Astrocyte (in vitro differentiated cells and primary cell): Measurements from ENCODE around the gene MBNL3. TPM values are rescaled to one million over a fixed set of nuclear protein-coding genes. Genes with fewer than 3 reads are reported as not detected.

Source experiments
- DNase-seq: peaks from one replicate; pipeline ENCODE4 v3.0.0-alpha.2; 2010; ENCODE audit warnings: low read depth
- FAIRE-seq: peaks from 2 replicates; lab custom pipeline; 2011; peaks lifted over from hg19 to GRCh38; lab: Jason Lieb, UNC
- H2AFZ ChIP-seq: 2 replicates; pipeline ENCODE4 v1.6.0; 2012; ENCODE audit warnings: low read depth, low read length, inconsistent platforms
- H3K27ac ChIP-seq: 2 replicates; pipeline ENCODE4 v1.5.1; 2011; ENCODE audit warnings: low read depth, low read length, inconsistent platforms
- H3K27me3 ChIP-seq: 2 replicates; pipeline ENCODE4 v1.6.0; 2011; ENCODE audit warnings: low read length, inconsistent platforms; ENCODE audit not compliant: insufficient read depth
- H3K36me3 ChIP-seq: 2 replicates; pipeline ENCODE4 v1.5.1; 2011; ENCODE audit warnings: low read length, inconsistent platforms; ENCODE audit not compliant: insufficient read depth
- H3K4me1 ChIP-seq: 2 replicates; pipeline ENCODE4 v1.5.1; 2011; ENCODE audit warnings: low read length, inconsistent platforms; ENCODE audit not compliant: insufficient read depth
- H3K4me2 ChIP-seq: 2 replicates; pipeline ENCODE4 v1.6.0; 2012; ENCODE audit warnings: low read length, inconsistent platforms
- H3K4me3 ChIP-seq: 2 replicates; pipeline ENCODE4 v1.5.1; 2011; ENCODE audit warnings: low read depth, mild to moderate bottlenecking, low read length, inconsistent platforms; ENCODE audit not compliant: insufficient read depth
- H3K79me2 ChIP-seq: 2 replicates; pipeline ENCODE4 v1.6.0; 2012; ENCODE audit warnings: mild to moderate bottlenecking, low read length, inconsistent platforms; ENCODE audit not compliant: insufficient read depth
- H3K9ac ChIP-seq: 2 replicates; pipeline ENCODE4 v1.6.0; 2012; ENCODE audit warnings: mild to moderate bottlenecking, low read length, inconsistent platforms
- H3K9me3 ChIP-seq: 2 replicates; pipeline ENCODE4 v1.5.1; 2012; ENCODE audit warnings: low read depth, mild to moderate bottlenecking, low read length, inconsistent platforms; ENCODE audit not compliant: insufficient read depth
- H4K20me1 ChIP-seq: 2 replicates; pipeline ENCODE4 v1.6.0; 2012; ENCODE audit warnings: low read length, inconsistent platforms; ENCODE audit not compliant: insufficient read depth
- H3K27ac Mint-ChIP-seq: one replicate; pipeline ENCODE4 v1.8.0; 2021; ENCODE audit warnings: mild to moderate bottlenecking, mixed read lengths; ENCODE audit not compliant: unreplicated experiment
- H3K27me3 Mint-ChIP-seq: one replicate; pipeline ENCODE4 v1.8.0; 2021; ENCODE audit warnings: low read depth, mixed read lengths; ENCODE audit not compliant: unreplicated experiment
- H3K36me3 Mint-ChIP-seq: one replicate; pipeline ENCODE4 v1.8.0; 2021; ENCODE audit warnings: low read depth, mixed read lengths; ENCODE audit not compliant: unreplicated experiment
- H3K4me1 Mint-ChIP-seq: one replicate; pipeline ENCODE4 v1.8.0; 2021; ENCODE audit warnings: low read depth, mixed read lengths; ENCODE audit not compliant: unreplicated experiment
- H3K4me3 Mint-ChIP-seq: one replicate; pipeline ENCODE4 v1.8.0; 2021; ENCODE audit warnings: mild to moderate bottlenecking, moderate library complexity, mixed read lengths; ENCODE audit not compliant: unreplicated experiment
- H3K9me3 Mint-ChIP-seq: one replicate; pipeline ENCODE4 v1.8.0; 2021; ENCODE audit warnings: mild to moderate bottlenecking, mixed read lengths; ENCODE audit not compliant: unreplicated experiment
- EZH2 ChIP-seq: IDR thresholded peaks from 2 replicates; pipeline ENCODE4 v1.6.1; 2012; ENCODE audit warnings: mild to moderate bottlenecking, low read length, inconsistent platforms; ENCODE audit not compliant: insufficient read depth
- total RNA-seq: library from RNA; stranded (reverse); gene quantifications from 2 replicates; pipeline ENCODE4 v1.2.1, GENCODE V29; 2021
- TF ChIP-seq, protein P1 (sequence below): IDR thresholded peaks from 2 replicates; pipeline ENCODE4 v1.5.1; 2011; ENCODE audit warnings: low read depth, mild to moderate bottlenecking, inconsistent platforms, low read length, moderate library complexity; ENCODE audit not compliant: insufficient read depth

The MBNL3 gene
- total RNA-seq, 1 donor from 2014 or later, result 4.1 TPM

DNA sequence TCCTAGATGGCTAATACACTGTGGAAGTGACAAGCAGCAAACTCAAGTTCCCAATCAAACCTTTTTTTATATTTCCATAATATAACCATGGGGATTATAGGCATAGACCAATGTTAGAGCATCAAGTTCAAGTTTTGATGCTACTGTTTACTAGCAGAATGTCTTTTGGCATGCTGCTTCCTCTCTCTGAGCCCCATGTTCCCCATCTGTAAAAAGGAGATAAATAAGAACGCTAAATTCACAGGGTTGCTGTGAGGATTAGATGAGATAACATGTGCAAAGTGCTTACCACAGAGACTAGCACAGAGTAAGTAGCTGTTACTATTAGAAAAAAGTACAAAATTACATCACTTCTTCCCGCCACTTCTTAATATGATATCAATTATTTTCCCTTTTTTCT is 18.0 kb downstream of the MBNL3 start:
- no peaks in the 10 kb centered on the region for H3K27me3 ChIP-seq

DNA sequence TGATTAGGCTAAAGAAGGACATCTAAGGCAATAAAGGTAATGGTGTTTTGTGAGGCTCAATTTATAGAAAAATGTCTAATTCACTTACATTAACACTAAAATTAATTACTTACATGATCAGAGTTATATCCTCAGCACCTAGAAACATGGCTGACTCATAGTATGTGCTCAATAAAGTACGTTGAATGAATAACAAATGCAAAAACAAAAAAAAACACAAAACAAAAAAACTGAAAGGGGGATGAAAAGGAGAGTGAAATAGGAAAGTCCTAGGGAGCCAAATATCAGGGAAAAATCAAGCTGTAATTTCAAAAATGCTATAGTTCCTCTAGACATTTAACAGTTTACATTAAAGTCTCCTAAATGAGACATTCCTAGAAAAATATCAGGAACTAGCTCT is 18.7 kb downstream of the MBNL3 start:
- no peaks in the 10 kb centered on the region for H4K20me1 ChIP-seq
- FAIRE-seq (peak; percentile 65), DNase-seq (no peak)
- H3K27me3 Mint-ChIP-seq, result no peaks in the 10 kb centered on the region
- H3K9me3 Mint-ChIP-seq, result no peaks in the 10 kb centered on the region
- no peak overlapping the region for H3K27ac ChIP-seq
- no peak overlapping the region for H3K9ac ChIP-seq
- H3K27ac Mint-ChIP-seq, result no peak overlapping the region
- no peak overlapping the region for H2AFZ ChIP-seq
- no peak overlapping the region for H3K4me2 ChIP-seq
- H3K36me3 ChIP-seq, result no peaks in the 10 kb centered on the region
- no peaks in the 10 kb centered on the region for H3K4me1 ChIP-seq
- H3K4me3 Mint-ChIP-seq, result no peak overlapping the region
- H3K79me2 ChIP-seq, result no peaks in the 10 kb centered on the region
- H3K27me3 ChIP-seq, result no peaks in the 10 kb centered on the region
- no peaks in the 10 kb centered on the region for H3K4me1 Mint-ChIP-seq
- TF ChIP-seq, protein P1, sequence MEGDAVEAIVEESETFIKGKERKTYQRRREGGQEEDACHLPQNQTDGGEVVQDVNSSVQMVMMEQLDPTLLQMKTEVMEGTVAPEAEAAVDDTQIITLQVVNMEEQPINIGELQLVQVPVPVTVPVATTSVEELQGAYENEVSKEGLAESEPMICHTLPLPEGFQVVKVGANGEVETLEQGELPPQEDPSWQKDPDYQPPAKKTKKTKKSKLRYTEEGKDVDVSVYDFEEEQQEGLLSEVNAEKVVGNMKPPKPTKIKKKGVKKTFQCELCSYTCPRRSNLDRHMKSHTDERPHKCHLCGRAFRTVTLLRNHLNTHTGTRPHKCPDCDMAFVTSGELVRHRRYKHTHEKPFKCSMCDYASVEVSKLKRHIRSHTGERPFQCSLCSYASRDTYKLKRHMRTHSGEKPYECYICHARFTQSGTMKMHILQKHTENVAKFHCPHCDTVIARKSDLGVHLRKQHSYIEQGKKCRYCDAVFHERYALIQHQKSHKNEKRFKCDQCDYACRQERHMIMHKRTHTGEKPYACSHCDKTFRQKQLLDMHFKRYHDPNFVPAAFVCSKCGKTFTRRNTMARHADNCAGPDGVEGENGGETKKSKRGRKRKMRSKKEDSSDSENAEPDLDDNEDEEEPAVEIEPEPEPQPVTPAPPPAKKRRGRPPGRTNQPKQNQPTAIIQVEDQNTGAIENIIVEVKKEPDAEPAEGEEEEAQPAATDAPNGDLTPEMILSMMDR, result no peak
- no peak for TF ChIP-seq EZH2
- H3K36me3 Mint-ChIP-seq, result no peaks in the 10 kb centered on the region
- H3K4me3 ChIP-seq, result no peak overlapping the region
- no peaks in the 10 kb centered on the region for H3K9me3 ChIP-seq

More for the DNA sequence above, 18.0 kb downstream of the MBNL3 start:
- H3K27me3 Mint-ChIP-seq, result no peaks in the 10 kb centered on the region
- DNase-seq, result no peak
- H3K4me3 Mint-ChIP-seq, result no peak overlapping the region
- no peaks in the 10 kb centered on the region for H3K36me3 ChIP-seq
- H3K4me2 ChIP-seq, result no peak overlapping the region
- no peak for FAIRE-seq
- no peaks in the 10 kb centered on the region for H3K4me1 Mint-ChIP-seq
- no peak overlapping the region for H3K4me3 ChIP-seq
- no peak overlapping the region for H2AFZ ChIP-seq
- no peaks in the 10 kb centered on the region for H3K9me3 ChIP-seq
- no peaks in the 10 kb centered on the region for H3K36me3 Mint-ChIP-seq
- no peaks in the 10 kb centered on the region for H3K79me2 ChIP-seq
- no peaks in the 10 kb centered on the region for H4K20me1 ChIP-seq
- H3K9me3 Mint-ChIP-seq, result no peaks in the 10 kb centered on the region
- H3K9ac ChIP-seq, result no peak overlapping the region
- H3K4me1 ChIP-seq, result no peaks in the 10 kb centered on the region
- no peak overlapping the region for H3K27ac ChIP-seq
- no peak overlapping the region for H3K27ac Mint-ChIP-seq
- TF ChIP-seq EZH2, result no peak
- TF ChIP-seq, protein P1, result no peak

DNA sequence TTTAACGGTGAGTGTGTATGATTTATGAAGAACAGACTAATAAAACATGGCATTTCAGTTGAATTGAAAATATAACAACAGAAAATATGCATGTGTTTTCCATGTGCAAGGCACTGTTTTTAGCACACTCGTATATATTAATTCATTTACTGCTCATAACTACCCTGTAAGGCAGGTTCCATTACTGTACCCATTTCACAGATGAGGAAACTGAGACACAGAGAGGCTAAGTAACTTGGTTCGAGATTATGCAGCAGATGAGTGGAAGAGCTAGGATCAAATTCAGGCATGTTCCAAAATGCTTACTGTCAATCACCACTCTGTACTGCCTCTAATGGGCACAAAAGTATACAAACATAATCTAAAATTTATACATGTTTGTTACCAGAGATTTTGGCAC is 20.4 kb downstream of the MBNL3 start:
- H3K9me3 ChIP-seq, result no peaks in the 10 kb centered on the region

More for the DNA sequence above, 20.4 kb downstream of the MBNL3 start:
- DNase-seq (no peak), FAIRE-seq (no peak)
- Histone ChIP-seq H3K79me2 (no peaks in the 10 kb centered on the region), H3K36me3 (no peaks in the 10 kb centered on the region), H3K4me3 (no peak overlapping the region), H2AFZ (no peak overlapping the region), H3K9ac (no peak overlapping the region), H4K20me1 (no peaks in the 10 kb centered on the region), H3K27me3 (no peaks in the 10 kb centered on the region), H3K27ac (no peak overlapping the region), H3K4me2 (no peak overlapping the region), H3K4me1 (no peaks in the 10 kb centered on the region)
- Mint-ChIP-seq H3K9me3 (no peaks in the 10 kb centered on the region), H3K27ac (no peak overlapping the region), H3K36me3 (no peaks in the 10 kb centered on the region), H3K27me3 (no peaks in the 10 kb centered on the region), H3K4me3 (no peak overlapping the region), H3K4me1 (no peaks in the 10 kb centered on the region)
- TF ChIP-seq, protein P1, result no peak
- no peak for TF ChIP-seq EZH2
